Gastroesophageal sphincter (tissue), 4 donors: Measurements from ENCODE around the gene CCNC. TPM values are rescaled to one million over a fixed set of nuclear protein-coding genes. Genes with fewer than 3 reads are reported as not detected.
"Not testable (repeated sequence)": the region's sequence is repeated elsewhere in the genome, so short reads cannot be mapped to it uniquely, and the experiment has no call there.

Source experiments
- ATAC-seq: fragments of 150-250 bp; one replicate; pipeline ENCODE4 v1.9.1; 2016; ENCODE audit warnings: mild to moderate bottlenecking, moderate library complexity
- H3K27ac ChIP-seq, 4 donors: fragments of 200-600 bp; sonication (generic) in 3 of 4; 1 replicate in 3 of 4; 2 replicates in 1 of 4; pipeline ENCODE4 v1.5.1; 2016 to 2019
- H3K27me3 ChIP-seq: fragments of 200-600 bp; sonication (generic); one replicate; pipeline ENCODE4 v1.5.1; 2019
- H3K36me3 ChIP-seq, 2 donors: fragments of 200-600 bp; sonication (generic); one replicate each; pipeline ENCODE4 v1.5.1; 2019; ENCODE audit warnings: control low read depth in 1 of 2
- H3K4me1 ChIP-seq, 3 donors: fragments of 200-600 bp; sonication (generic); 1 replicate in 2 of 3; 2 replicates in 1 of 3; pipeline ENCODE4 v1.5.1; 2016 to 2019; ENCODE audit warnings: control low read depth in 2 of 3
- H3K4me3 ChIP-seq, 2 donors: fragments of 200-600 bp; sonication (generic); one replicate each; pipeline ENCODE4 v1.5.1; 2019; ENCODE audit warnings: mild to moderate bottlenecking in 1 of 2, moderate library complexity in 1 of 2
- H3K9me3 ChIP-seq, 3 donors: fragments of 200-600 bp; sonication (generic); one replicate each; pipeline ENCODE4 v1.5.1; 2017 to 2019; ENCODE audit warnings: control low read depth in 2 of 3
- CTCF ChIP-seq, 4 experiments: fragments of 200-600 bp in 2 of 4; fragments of 450-650 bp in 2 of 4; sonication (generic) in 1 of 4; IDR thresholded peaks; one replicate each; pipeline ENCODE4 v1.5.1; 2017 to 2019; ENCODE audit warnings: antibody characterized with exemption in 4 of 4, mild to moderate bottlenecking in 2 of 4, moderate library complexity in 2 of 4
- EP300 ChIP-seq: sonication (generic); formaldehyde crosslinking; IDR thresholded peaks from one replicate; pipeline ENCODE4 v1.6.1; 2017; ENCODE audit warnings: antibody characterized with exemption, mild to moderate bottlenecking
- POLR2A ChIP-seq, 2 donors: fragments of 450-650 bp; IDR thresholded peaks; one replicate each; pipeline ENCODE4 v1.6.1; 2017; ENCODE audit warnings: antibody characterized with exemption in 2 of 2, mild to moderate bottlenecking in 2 of 2, moderate library complexity in 1 of 2
- POLR2AphosphoS5 ChIP-seq: sonication (generic); formaldehyde crosslinking; IDR thresholded peaks from one replicate; pipeline ENCODE4 v1.6.1; 2017; ENCODE audit warnings: antibody characterized with exemption
- WGBS, 2 donors: methylation state at CpG; one replicate each; pipeline ENCODE4 v1.1.5; 2018; ENCODE audit warnings: low coverage in 1 of 2; 5-methylcytosine and 5-hydroxymethylcytosine counted together
- total RNA-seq, 4 donors: library from RNA; depleted of rRNA; stranded (reverse); fragments of >200 nt; gene quantifications; one replicate each; pipeline ENCODE4 v1.1.0, GENCODE V29; 2016

Gene CCNC
- total RNA-seq, 4 donors from 2014 or later: 31.6 to 66.2 (median 40.4) TPM

DNA sequence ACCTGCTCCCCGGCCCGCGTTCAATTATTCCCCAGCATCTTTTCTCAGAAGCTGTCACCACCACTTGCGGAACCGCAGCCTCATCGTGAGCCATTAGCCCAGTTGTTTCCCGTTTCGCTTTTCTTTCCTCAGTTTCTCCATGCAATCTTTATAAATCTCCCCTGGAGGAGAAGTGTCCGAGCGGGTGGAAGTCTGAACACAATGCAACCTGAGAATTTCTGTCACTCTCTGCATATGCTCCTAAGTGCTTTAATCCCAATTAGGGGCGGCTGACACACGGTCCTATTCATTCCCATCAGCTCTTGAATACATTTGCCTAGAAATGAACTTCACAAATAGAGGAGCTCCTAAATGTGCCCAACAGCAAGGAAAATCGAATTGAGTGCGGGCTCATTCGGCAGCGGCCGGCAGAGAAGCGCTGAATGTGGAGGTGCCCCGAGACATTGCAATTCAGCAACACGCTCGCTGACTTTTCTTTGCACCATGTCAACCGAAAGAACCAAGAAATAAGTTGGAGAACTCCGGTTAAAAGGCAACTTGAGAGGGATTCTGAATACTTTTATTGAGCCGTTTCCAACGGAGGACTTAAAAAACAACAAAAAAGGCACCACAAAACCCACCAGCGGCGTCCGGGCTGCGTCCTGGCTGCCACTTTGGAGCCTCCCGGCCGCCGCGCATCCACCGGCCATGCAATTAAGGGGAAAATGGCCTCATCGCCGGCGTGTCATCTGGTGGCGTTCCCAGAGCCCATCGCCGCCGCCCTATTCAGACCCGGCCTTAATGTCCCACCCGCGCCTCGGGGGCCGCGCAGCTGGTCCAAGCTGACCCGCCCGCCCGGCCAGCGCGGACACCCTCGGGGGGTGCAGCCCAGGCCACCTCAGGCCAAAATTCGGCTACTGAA lies 34.3 kb upstream of the CCNC start:
- 5 to 6% methylated on average over 22 to 33 of the region's 54 CpGs for WGBS, 2 donors
- Histone ChIP-seq H3K4me3 (peak overlapping the region in 1 of 2 donors; percentile 46), H3K4me1 (peaks cover 0 to 49% (median 18%) of the 10 kb centered on the region in 3 donors), H3K9me3 (no peaks in the 10 kb centered on the region), H3K27me3 (peaks cover 100% of the 10 kb centered on the region), H3K27ac (no peak overlapping the region), H3K36me3 (no peaks in the 10 kb centered on the region)
- no peak for ATAC-seq
- TF ChIP-seq POLR2AphosphoS5: no peak

DNA sequence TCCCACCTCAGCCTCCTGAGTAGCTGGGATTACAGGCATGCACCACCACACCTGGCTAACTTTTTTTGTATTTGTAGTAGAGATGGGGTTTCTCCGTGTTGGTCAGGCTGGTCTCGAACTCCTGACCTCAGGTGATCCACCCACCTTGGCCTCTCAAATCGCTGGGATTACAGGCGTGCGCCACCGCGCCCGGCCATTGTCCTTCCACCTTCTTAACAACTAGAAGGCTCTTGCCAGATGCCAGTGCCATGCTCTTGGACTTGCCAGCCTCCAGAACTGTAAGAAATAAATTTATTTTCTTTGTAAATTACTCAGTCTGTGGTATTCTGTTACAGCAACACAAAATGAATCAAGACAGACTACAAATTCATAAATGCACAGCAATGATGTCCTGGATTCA lies 26.2 kb upstream of the CCNC start:
- not testable (repeated sequence) for H3K4me3 ChIP-seq, H3K36me3 ChIP-seq, H3K27ac ChIP-seq, ATAC-seq
- H3K9me3 ChIP-seq: peaks cover 0 to 12% (median 0%) of the 10 kb centered on the region in 3 donors
- WGBS, 2 donors: 55% methylated on average over 8 of the region's 8 CpGs; no CpG with 5 or more reads in 1 of the 2 donors
- H3K27me3 ChIP-seq: peaks cover 100% of the 10 kb centered on the region
- peaks cover 0 to 13% (median 10%) of the 10 kb centered on the region in 3 donors for H3K4me1 ChIP-seq

- TF ChIP-seq POLR2AphosphoS5 (no peak), EP300 (no peak), POLR2A (IDR thresholded peaks at IDR 0.05) (no peak), CTCF (IDR thresholded peaks at IDR 0.05) (no peak)
- Histone ChIP-seq H3K4me3 (no peak overlapping the region), H3K4me1 (peaks cover 0 to 27% (median 24%) of the 10 kb centered on the region in 3 donors), H3K9me3 (peaks cover 0 to 12% (median 0%) of the 10 kb centered on the region in 3 donors), H3K27ac (no peak overlapping the region), H3K27me3 (peaks cover 99% of the 10 kb centered on the region), H3K36me3 (no peaks in the 10 kb centered on the region)
- WGBS, 2 donors: 33% methylated on average over 1 of the region's 1 CpG; no CpG with 5 or more reads in 1 of the 2 donors
- ATAC-seq: peak; percentile 25
Measured at GRCh38 chr6:99592900-99593299, 24.4 kb upstream of the CCNC start.

DNA sequence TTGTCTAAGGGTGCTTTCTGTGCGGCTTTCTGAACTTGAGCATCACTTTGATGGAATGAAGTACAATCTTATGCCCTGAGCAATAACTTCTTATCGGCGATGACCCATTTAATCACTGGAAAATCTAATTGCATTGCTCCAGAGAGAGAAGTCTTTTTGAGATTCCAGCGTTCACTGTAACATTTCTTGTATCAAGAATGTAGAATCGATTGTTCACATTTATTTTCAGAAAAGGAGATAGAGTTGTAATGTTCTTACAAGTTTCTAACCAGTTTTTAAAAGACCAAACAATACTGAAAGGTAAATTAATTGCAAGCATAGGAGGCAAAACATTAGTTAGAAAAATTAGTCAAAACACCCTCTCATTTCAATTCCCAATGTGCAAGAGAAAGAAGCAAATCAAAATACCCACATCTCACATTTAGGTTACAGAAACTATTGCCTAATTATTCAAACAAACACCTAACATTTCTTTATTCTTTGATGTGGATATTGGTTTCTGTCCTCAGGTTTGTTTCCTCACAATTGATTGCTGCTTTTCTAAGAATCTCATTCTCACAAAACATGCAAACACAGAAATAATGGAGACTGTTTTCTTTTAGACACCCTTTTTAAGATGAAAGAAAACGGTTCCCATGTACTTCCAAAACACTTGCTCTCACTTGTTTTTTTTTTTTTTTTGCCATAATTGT lies 23.4 kb upstream of the CCNC start:
- H3K4me1 ChIP-seq: peaks cover 0 to 27% (median 24%) of the 10 kb centered on the region in 3 donors
- WGBS, 2 donors: 23% methylated on average over 6 of the region's 6 CpGs
- H3K27me3 ChIP-seq: peaks cover 95% of the 10 kb centered on the region
- no peak overlapping the region for H3K27ac ChIP-seq
- no peak overlapping the region for H3K4me3 ChIP-seq
- TF ChIP-seq POLR2A (IDR thresholded peaks at IDR 0.05) (no peak), EP300 (no peak), POLR2AphosphoS5 (no peak)
- ATAC-seq: no peak
- no peaks in the 10 kb centered on the region for H3K36me3 ChIP-seq
- peaks cover 0 to 12% (median 0%) of the 10 kb centered on the region in 3 donors for H3K9me3 ChIP-seq

GRCh38 chr6:99590728-99591672 lies 22.5 kb upstream of the CCNC start:
- WGBS, 2 donors: 22 to 25% methylated on average over 1 to 11 of the region's 63 CpGs
- no peak overlapping the region for H3K27ac ChIP-seq
- peaks cover 0 to 12% (median 0%) of the 10 kb centered on the region in 3 donors for H3K9me3 ChIP-seq
- no peak for TF ChIP-seq EP300
- no peak for TF ChIP-seq POLR2A (IDR thresholded peaks at IDR 0.05)
- no peak for TF ChIP-seq CTCF (IDR thresholded peaks at IDR 0.05)
- no peak for TF ChIP-seq POLR2AphosphoS5
- H3K4me1 ChIP-seq: peaks cover 0 to 27% (median 24%) of the 10 kb centered on the region in 3 donors
- H3K36me3 ChIP-seq: no peaks in the 10 kb centered on the region
- no peak overlapping the region for H3K4me3 ChIP-seq
- no peak for ATAC-seq
- H3K27me3 ChIP-seq: peaks cover 86% of the 10 kb centered on the region
